HG02571 (cell line): ENCODE measurements around the gene PANK1.

Source experiments
- ATAC-seq: cut with Tn5 transposase; IDR thresholded peaks from one replicate; pipeline ENCODE4 v1.9.1; 2021; ENCODE audit warnings: mild to moderate bottlenecking, moderate library complexity; ENCODE audit not compliant: unreplicated experiment

Gene PANK1

GRCh38 chr10:89652806-89653370, 7.8 kb upstream of the PANK1 start:
- ATAC-seq = no peak

- ATAC-seq = no peak
Measured at GRCh38 chr10:89651916-89652573, 7.0 kb upstream of the PANK1 start.

GRCh38 chr10:89651205-89651915, 6.3 kb upstream of the PANK1 start:
- no peak for ATAC-seq

GRCh38 chr10:89649051-89649450, 4.0 kb upstream of the PANK1 start:
- ATAC-seq = no peak

- ATAC-seq = no peak
Measured at GRCh38 chr10:89648074-89648473, 3.0 kb upstream of the PANK1 start.

GRCh38 chr10:89646889-89647657, 2.0 kb upstream of the PANK1 start:
- no peak for ATAC-seq

GRCh38 chr10:89645742-89646172, 715 bp upstream of the PANK1 start:
- ATAC-seq = no peak

GRCh38 chr10:89644691-89644966, 413 bp downstream of the PANK1 start:
- ATAC-seq = peak; percentile 30

GRCh38 chr10:89643812-89644690, 991 bp downstream of the PANK1 start:
- ATAC-seq = peak; percentile 92

GRCh38 chr10:89643431-89643811, 1.6 kb downstream of the PANK1 start:
- ATAC-seq = no peak

- no peak for ATAC-seq
Measured at GRCh38 chr10:89642193-89642592, 2.8 kb downstream of the PANK1 start.

- ATAC-seq = no peak
Measured at GRCh38 chr10:89640241-89640640, 4.8 kb downstream of the PANK1 start.

- no peak for ATAC-seq
Measured at GRCh38 chr10:89639326-89639725, 5.7 kb downstream of the PANK1 start.

GRCh38 chr10:89637113-89637512, 7.9 kb downstream of the PANK1 start:
- ATAC-seq = no peak

GRCh38 chr10:89634637-89635036, 10.4 kb downstream of the PANK1 start:
- no peak for ATAC-seq

- ATAC-seq = no peak
Measured at GRCh38 chr10:89633484-89633883, 11.6 kb downstream of the PANK1 start.

- no peak for ATAC-seq
Measured at GRCh38 chr10:89632824-89633223, 12.2 kb downstream of the PANK1 start.

- no peak for ATAC-seq
Measured at GRCh38 chr10:89627830-89628229, 17.2 kb downstream of the PANK1 start.

- no peak for ATAC-seq
Measured at GRCh38 chr10:89625041-89625765, 19.8 kb downstream of the PANK1 start.

GRCh38 chr10:89624020-89624419, 21.0 kb downstream of the PANK1 start:
- no peak for ATAC-seq
